H1 (cell line): ENCODE measurements around the gene NFAT5. TPM values are rescaled to one million over a fixed set of nuclear protein-coding genes. Genes with fewer than 3 reads are reported as not detected.

Experiments used
- CTCF ChIA-PET: fragments of 300-600 bp; sonication (Branson Sonifier 250); formaldehyde crosslinking; loops from one replicate; lab custom pipeline; 2021; ENCODE audit not compliant: partially characterized antibody; lab: Charles Lee
- POLR2A ChIA-PET: fragments of 300-600 bp; sonication (Branson Sonifier 250); formaldehyde crosslinking; loops from one replicate; lab custom pipeline; 2021; ENCODE audit warnings: inconsistent platforms; ENCODE audit not compliant: partially characterized antibody; lab: Charles Lee
- DNase-seq, 2 experiments: peaks; one replicate each; pipeline versions ENCODE4 v3.0.0 to v3.0.0-alpha.2; 2010 to 2022; ENCODE audit warnings: low spot score in 2 of 2, low read depth in 1 of 2, mixed read lengths in 1 of 2
- FAIRE-seq: peaks from 2 replicates; lab custom pipeline; 2011; peaks lifted over from hg19 to GRCh38; lab: Jason Lieb, UNC
- H2AFZ ChIP-seq: 2 replicates; pipeline ENCODE4 v1.8.1; 2012; ENCODE audit warnings: low read length, inconsistent platforms
- H2AK5ac ChIP-seq: 2 replicates; pipeline ENCODE4 v1.6.1; 2013; ENCODE audit warnings: low read depth, low read length
- H2BK120ac ChIP-seq: replicated peaks from 2 replicates; pipeline ENCODE3; 2013; ENCODE audit warnings: low read depth, low read length, inconsistent platforms
- H2BK12ac ChIP-seq: 2 replicates; pipeline ENCODE4 v1.6.1; 2013; ENCODE audit warnings: low read depth, low read length
- H2BK15ac ChIP-seq: 2 replicates; pipeline ENCODE4 v1.6.1; 2013; ENCODE audit warnings: low read length
- H2BK20ac ChIP-seq: 2 replicates; pipeline ENCODE4 v1.6.1; 2013; ENCODE audit warnings: low read length
- H2BK5ac ChIP-seq: 2 replicates; pipeline ENCODE4 v1.6.1; 2013; ENCODE audit warnings: low read depth, low read length
- H3K14ac ChIP-seq: 2 replicates; pipeline ENCODE4 v1.6.1; 2013; ENCODE audit warnings: inconsistent platforms; ENCODE audit not compliant: insufficient read length
- H3K18ac ChIP-seq: 2 replicates; pipeline ENCODE4 v1.6.1; 2013; ENCODE audit warnings: low read length; ENCODE audit errors: extremely low read depth
- H3K23ac ChIP-seq: 2 replicates; pipeline ENCODE4 v1.6.1; 2013; ENCODE audit warnings: inconsistent platforms; ENCODE audit not compliant: insufficient read length
- H3K23me2 ChIP-seq: 2 replicates; pipeline ENCODE4 v1.6.1; 2013; ENCODE audit warnings: low read depth, low read length
- H3K27ac ChIP-seq: 2 replicates; pipeline ENCODE4 v1.6.1; 2011; ENCODE audit warnings: low read depth, low read length, inconsistent platforms
- H3K27me3 ChIP-seq, 4 experiments: replicated peaks in 1 of 4; 1 replicate in 1 of 4; 2 replicates in 3 of 4; pipeline versions ENCODE4 v1.6.1 to v1.8.1; 2011 to 2013; ENCODE audit warnings: low read length in 3 of 4, mild to moderate bottlenecking in 3 of 4, inconsistent platforms in 2 of 4, mixed read lengths in 2 of 4, moderate library complexity in 1 of 4; ENCODE audit not compliant: control insufficient read depth in 3 of 4, insufficient read depth in 3 of 4; ENCODE audit errors: extremely low read depth in 1 of 4
- H3K36me3 ChIP-seq, 4 experiments: 2 replicates each; pipeline versions ENCODE4 v1.6.1 to v1.8.1; 2011 to 2013; ENCODE audit warnings: mild to moderate bottlenecking in 4 of 4, low read length in 3 of 4, moderate library complexity in 2 of 4, control low read depth in 1 of 4, inconsistent platforms in 1 of 4; ENCODE audit not compliant: insufficient read depth in 4 of 4, control insufficient read depth in 2 of 4
- H3K4ac ChIP-seq: replicated peaks from 2 replicates; pipeline ENCODE3; 2013; ENCODE audit warnings: low read length, low read depth, mixed read lengths, inconsistent platforms; ENCODE audit not compliant: insufficient read length
- H3K4me1 ChIP-seq, 4 experiments: replicated peaks in 1 of 4; 1 replicate in 1 of 4; 2 replicates in 3 of 4; pipeline versions ENCODE4 v1.6.1 to v1.8.1; 2011 to 2013; ENCODE audit warnings: low read length in 3 of 4, inconsistent platforms in 2 of 4, mixed read lengths in 1 of 4; ENCODE audit not compliant: insufficient read depth in 4 of 4, control insufficient read depth in 3 of 4
- H3K4me2 ChIP-seq, 2 experiments: 2 replicates each; pipeline versions ENCODE4 v1.6.1 to v1.8.1; 2011 to 2013; ENCODE audit warnings: low read depth in 2 of 2, low read length in 2 of 2, control low read depth in 1 of 2, inconsistent platforms in 1 of 2, mild to moderate bottlenecking in 1 of 2; ENCODE audit not compliant: insufficient read depth in 1 of 2
- H3K4me3 ChIP-seq, 4 experiments: fragments of 200-600, 300-600 bp in 1 of 4; sonication (generic), shearing (Covaris generic), sonication (Bioruptor Twin) in 1 of 4; 2 replicates each; pipeline versions ENCODE4 v1.5.1 to v1.8.1; 2011 to 2016; ENCODE audit warnings: low read length in 4 of 4, low read depth in 3 of 4, control low read depth in 2 of 4, inconsistent platforms in 2 of 4, mild to moderate bottlenecking in 2 of 4, mixed read lengths in 1 of 4, moderate library complexity in 1 of 4; ENCODE audit not compliant: insufficient read depth in 2 of 4; ENCODE audit errors: extremely low read depth in 1 of 4
- H3K56ac ChIP-seq: replicated peaks from 2 replicates; pipeline ENCODE3; 2013; ENCODE audit warnings: low read depth, mild to moderate bottlenecking, mixed read lengths, low read length, inconsistent platforms; ENCODE audit not compliant: insufficient read length
- H3K79me1 ChIP-seq: 2 replicates; pipeline ENCODE4 v1.6.1; 2013; ENCODE audit warnings: low read depth, low read length, control low read depth
- H3K79me2 ChIP-seq, 2 experiments: 2 replicates each; pipeline versions ENCODE4 v1.6.1 to v1.8.1; 2012 to 2013; ENCODE audit warnings: low read length in 2 of 2, mild to moderate bottlenecking in 2 of 2, inconsistent platforms in 1 of 2; ENCODE audit not compliant: insufficient read depth in 2 of 2, control insufficient read depth in 1 of 2
- H3K9ac ChIP-seq, 4 experiments: replicated peaks in 1 of 4; 1 replicate in 1 of 4; 2 replicates in 3 of 4; pipeline versions ENCODE4 v1.6.1 to v1.8.1; 2011 to 2013; ENCODE audit warnings: low read depth in 3 of 4, low read length in 3 of 4, control low read depth in 2 of 4, mild to moderate bottlenecking in 2 of 4, moderate library complexity in 2 of 4, inconsistent platforms in 1 of 4; ENCODE audit errors: extremely low read depth in 1 of 4
- H3K9me3 ChIP-seq, 2 experiments: 2 replicates each; pipeline versions ENCODE4 v1.6.1 to v1.8.1; 2012 to 2013; ENCODE audit warnings: mild to moderate bottlenecking in 2 of 2, moderate library complexity in 2 of 2, control low read depth in 1 of 2, inconsistent platforms in 1 of 2, low read depth in 1 of 2, low read length in 1 of 2, mixed read lengths in 1 of 2; ENCODE audit not compliant: insufficient read depth in 2 of 2
- H4K20me1 ChIP-seq, 2 experiments: replicated peaks in 1 of 2; 2 replicates each; pipeline versions ENCODE3 to v1.8.1; 2011 to 2013; ENCODE audit warnings: inconsistent platforms in 2 of 2, low read length in 2 of 2, mild to moderate bottlenecking in 1 of 2; ENCODE audit not compliant: insufficient read depth in 2 of 2, control insufficient read depth in 1 of 2
- H4K5ac ChIP-seq: 2 replicates; pipeline ENCODE4 v1.6.1; 2013; ENCODE audit warnings: low read length, low read depth, mixed read lengths, inconsistent platforms; ENCODE audit not compliant: insufficient read length
- H4K8ac ChIP-seq: 2 replicates; pipeline ENCODE4 v1.8.0; 2013; ENCODE audit warnings: mild to moderate bottlenecking, moderate library complexity, low read length, inconsistent platforms; ENCODE audit not compliant: insufficient read depth; ENCODE audit errors: extremely low read depth
- H4K91ac ChIP-seq: replicated peaks from 2 replicates; pipeline ENCODE3; 2013; ENCODE audit warnings: low read length, mixed read lengths, inconsistent platforms; ENCODE audit not compliant: insufficient read length
- BACH1 ChIP-seq: IDR thresholded peaks from 2 replicates; pipeline ENCODE4 v1.6.1; 2012; ENCODE audit warnings: low read length, improper control_type of control experiment
- CBX5 ChIP-seq: fragments of 300-800, 300-1000 bp; sonication (generic); IDR thresholded peaks from 2 replicates; pipeline ENCODE4 v1.7.1; 2016; ENCODE audit warnings: antibody characterized with exemption, low read length, low read depth
- EZH2 ChIP-seq: fragments of 200-600 bp; sonication (generic); IDR thresholded peaks from 2 replicates; pipeline ENCODE4 v1.7.1; 2012; ENCODE audit warnings: low read depth, mild to moderate bottlenecking, moderate library complexity, low read length, inconsistent platforms; ENCODE audit not compliant: severe bottlenecking
- HDAC6 ChIP-seq: IDR thresholded peaks from one replicate; pipeline ENCODE4 v1.7.1; 2012; ENCODE audit warnings: low read depth, mild to moderate bottlenecking, inconsistent platforms, low read length, moderate library complexity
- NANOG ChIP-seq: IDR thresholded peaks from 2 replicates; pipeline ENCODE4 v1.6.1; 2011; ENCODE audit warnings: low read length, low read depth, mild to moderate bottlenecking, inconsistent platforms; ENCODE audit not compliant: insufficient read depth, poor library complexity, severe bottlenecking
- NRF1 ChIP-seq: IDR thresholded peaks from 2 replicates; pipeline ENCODE4 v1.6.1; 2011; ENCODE audit warnings: mild to moderate bottlenecking, low read depth, low read length, improper control_type of control experiment
- RAD21 ChIP-seq, 2 experiments: IDR thresholded peaks in 1 of 2; conservative IDR thresholded peaks in 1 of 2; 2 replicates each; pipeline ENCODE4 v1.6.1; 2011; ENCODE audit warnings: low read depth in 2 of 2, low read length in 2 of 2, improper control_type of control experiment in 1 of 2, inconsistent platforms in 1 of 2, mild to moderate bottlenecking in 1 of 2, moderate library complexity in 1 of 2
- SP2 ChIP-seq: IDR thresholded peaks from 2 replicates; pipeline ENCODE4 v1.6.1; 2012; ENCODE audit warnings: mild to moderate bottlenecking, low read length, inconsistent platforms
- SRF ChIP-seq: IDR thresholded peaks from 2 replicates; pipeline ENCODE4 v1.6.1; 2011; ENCODE audit warnings: mild to moderate bottlenecking, low read depth, low read length, moderate library complexity
- TBP ChIP-seq: IDR thresholded peaks from 2 replicates; pipeline ENCODE4 v1.6.1; 2011; ENCODE audit warnings: low read depth, low read length, improper control_type of control experiment
- YY1 ChIP-seq: IDR thresholded peaks from 2 replicates; pipeline ENCODE4 v1.6.1; 2011; ENCODE audit warnings: low read depth, mild to moderate bottlenecking, low read length
- WGBS, 2 experiments: shearing (Covaris generic) in 1 of 2; methylation state at CpG; one replicate each; pipeline versions ENCODE4 v1.1.6 to v1.1.7; 2013 to 2015; ENCODE audit warnings: low lambda C conversion rate in 2 of 2, mixed read lengths in 2 of 2, inconsistent platforms in 1 of 2, low coverage in 1 of 2, missing lambda C conversion rate in 1 of 2; ENCODE audit not compliant: insufficient replicate concordance in 2 of 2, insufficient coverage in 1 of 2, insufficient read length in 1 of 2; ENCODE audit errors: extremely low coverage in 1 of 2, missing lambda C conversion rate in 1 of 2; 5-methylcytosine and 5-hydroxymethylcytosine counted together
- polyA plus RNA-seq, 7 experiments: library from polyadenylated mRNA; depleted of rRNA in 3 of 7; stranded (reverse) in 5 of 7; unstranded in 2 of 7; fragments of >200 nt in 5 of 7; fragments of 200-250 nt in 2 of 7; gene quantifications; 1 replicate in 5 of 7; 2 replicates in 1 of 7; 4 replicates in 1 of 7; pipeline versions ENCODE4 v1.2.1 to v1.2.3, GENCODE V29; 2011 to 2013; ENCODE audit warnings: missing spikeins in 2 of 7, mixed read lengths in 2 of 7
- total RNA-seq: library from RNA; stranded (reverse); fragmentation: NEBNext Ultra II Directional; extraction: Animal tissue kit (Norgen Biotek cat#: 25700); gene quantifications from 2 replicates; pipeline ENCODE4 v1.2.1, GENCODE V29; 2021
- TF ChIP-seq, protein P1 (sequence below): IDR thresholded peaks from 2 replicates; pipeline ENCODE4 v1.6.1; 2011; ENCODE audit warnings: low read depth, mild to moderate bottlenecking, low read length; ENCODE audit not compliant: insufficient read depth

The NFAT5 gene
- total and polyA plus RNA-seq, 2 of the 8 experiments (the other 6 are each of a cell fraction or from before 2014, with no cell fraction given), result 8.9 to 29.0 TPM

DNA sequence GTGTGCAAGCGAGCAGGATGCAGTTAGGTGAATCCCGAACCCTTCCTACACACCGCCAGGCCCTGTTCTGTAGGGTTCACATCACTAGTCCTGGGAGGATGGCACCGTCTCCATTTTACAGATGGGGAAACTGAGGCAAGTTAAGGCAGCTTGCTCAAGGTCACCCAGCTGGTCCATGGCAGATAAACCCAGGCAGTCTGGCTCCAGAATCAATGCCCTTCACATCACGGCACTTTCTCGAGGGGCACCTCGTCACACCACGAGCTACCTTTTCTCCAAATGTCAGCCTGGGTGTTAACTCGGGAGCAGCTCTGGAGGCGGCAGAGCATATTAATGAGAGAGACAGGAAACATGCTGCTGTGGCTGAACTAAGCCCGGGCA is 179.5 kb downstream of the NFAT5 start:
- Histone ChIP-seq H2BK20ac (no peak overlapping the region), H3K4ac (no peak overlapping the region), H3K79me1 (peaks cover 10% of the 10 kb centered on the region), H3K9me3 (no peaks in the 10 kb centered on the region), H3K4me3 (no peak overlapping the region), H2AK5ac (no peak overlapping the region), H3K4me2 (no peak overlapping the region), H4K91ac (no peak overlapping the region), H2AFZ (no peak overlapping the region), H3K79me2 (peaks cover 0 to 4% of the 10 kb centered on the region in 2 experiments; a peak in 1 of 4 replicates), H3K9ac (no peak overlapping the region), H3K56ac (no peak overlapping the region), H3K36me3 (peaks cover 58 to 90% (median 79%) of the 10 kb centered on the region in 4 experiments), H3K27ac (no peak overlapping the region), H3K27me3 (no peaks in the 10 kb centered on the region), H4K20me1 (peaks cover 0 to 27% of the 10 kb centered on the region in 2 experiments), H3K4me1 (no peaks in the 10 kb centered on the region), H4K5ac (no peak overlapping the region), H4K8ac (no peak overlapping the region), H2BK12ac (no peak overlapping the region), H2BK15ac (no peak overlapping the region), H3K23ac (no peak overlapping the region), H2BK120ac (no peak overlapping the region), H3K23me2 (no peaks in the 10 kb centered on the region), H3K18ac (no peak overlapping the region), H3K14ac (no peak overlapping the region), H2BK5ac (no peak overlapping the region)
- no peak for FAIRE-seq
- POLR2A ChIA-PET, result interaction anchor here (0.8 to 3.2 kb wide), 4 partner anchors 9 to 21 kb away, joined by 3 to 11 read pairs (median 7); partner anchors contain the start of genes NOB1 and WWP2
- WGBS, 2 experiments, result 93% methylated on average over 11 of the region's 11 CpGs; no CpG with 5 or more reads in 1 of the 2 experiments
- CTCF ChIA-PET, result interaction anchor here (0.8 to 2.2 kb wide), 3 partner anchors 9 to 36 kb away, joined by 3 to 16 read pairs (median 7); partner anchors contain the start of gene NOB1
- DNase-seq, result no peak
- TF ChIP-seq HDAC6, result no peak
- TF ChIP-seq CBX5, result no peak
- no peak for TF ChIP-seq RAD21 (IDR thresholded peaks at IDR 0.05 in 1 of 2, conservative IDR thresholded peaks at IDR 0.05 in 1 of 2; ENCODE audit: low read depth in 2 of 2, low read length in 2 of 2)
- TF ChIP-seq SRF, result no peak
- TF ChIP-seq EZH2, result no peak
- TF ChIP-seq BACH1, result no peak
- TF ChIP-seq, protein P1, sequence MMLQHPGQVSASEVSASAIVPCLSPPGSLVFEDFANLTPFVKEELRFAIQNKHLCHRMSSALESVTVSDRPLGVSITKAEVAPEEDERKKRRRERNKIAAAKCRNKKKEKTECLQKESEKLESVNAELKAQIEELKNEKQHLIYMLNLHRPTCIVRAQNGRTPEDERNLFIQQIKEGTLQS, result no peak
- TF ChIP-seq YY1, result no peak
- no peak for TF ChIP-seq SP2
- no peak for TF ChIP-seq NANOG
- TF ChIP-seq TBP, result no peak
- TF ChIP-seq NRF1, result no peak
